ENCODE results near the gene HTT. TPM values are rescaled to one million over a fixed set of nuclear protein-coding genes. Genes with fewer than 3 reads are reported as not detected.

Gene HTT
- polyA plus RNA-seq, 2 of the 4 experiments (the other 2 are of a cell fraction), result 14.5 to 16.9 TPM

DNA sequence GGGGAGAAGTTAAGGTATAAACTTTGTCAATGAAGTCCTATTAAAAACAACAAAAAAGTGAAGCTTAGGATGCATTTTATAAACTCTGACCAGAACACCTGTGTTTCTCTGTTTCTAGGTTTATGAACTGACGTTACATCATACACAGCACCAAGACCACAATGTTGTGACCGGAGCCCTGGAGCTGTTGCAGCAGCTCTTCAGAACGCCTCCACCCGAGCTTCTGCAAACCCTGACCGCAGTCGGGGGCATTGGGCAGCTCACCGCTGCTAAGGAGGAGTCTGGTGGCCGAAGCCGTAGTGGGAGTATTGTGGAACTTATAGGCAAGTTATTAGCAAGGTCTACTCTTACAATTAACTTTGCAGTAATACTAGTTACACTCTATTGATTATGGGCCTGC, 46.6 kb downstream of the HTT start (continued):
- TF ChIP-seq FOSL2 (IDR thresholded peaks at IDR 0.05), result no peak
- no peak for TF ChIP-seq FOSL2 (CRISPR knock-in tag; IDR thresholded peaks at IDR 0.05)
- TF ChIP-seq GATA3 (IDR thresholded peaks at IDR 0.05; ENCODE audit: borderline replicate concordance), result no peak
- no peak for TF ChIP-seq NFE2L2 (conservative IDR thresholded peaks at IDR 0.05; ENCODE audit: low read length)
- TF ChIP-seq RAD21 (conservative IDR thresholded peaks at IDR 0.05 in 1 of 2, IDR thresholded peaks at IDR 0.05 in 1 of 2), result no peak
- TF ChIP-seq HOXB5 (CRISPR knock-in tag; IDR thresholded peaks at IDR 0.05), result no peak
- TF ChIP-seq, protein P1, sequence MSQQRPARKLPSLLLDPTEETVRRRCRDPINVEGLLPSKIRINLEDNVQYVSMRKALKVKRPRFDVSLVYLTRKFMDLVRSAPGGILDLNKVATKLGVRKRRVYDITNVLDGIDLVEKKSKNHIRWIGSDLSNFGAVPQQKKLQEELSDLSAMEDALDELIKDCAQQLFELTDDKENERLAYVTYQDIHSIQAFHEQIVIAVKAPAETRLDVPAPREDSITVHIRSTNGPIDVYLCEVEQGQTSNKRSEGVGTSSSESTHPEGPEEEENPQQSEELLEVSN (IDR thresholded peaks at IDR 0.05; ENCODE audit: borderline replicate concordance, low read depth), result no peak
- no peak for TF ChIP-seq MAFK (IDR thresholded peaks at IDR 0.05; ENCODE audit: partially characterized antibody)
- no peak for TF ChIP-seq TFCP2L1 (CRISPR knock-in tag; IDR thresholded peaks at IDR 0.05)
- TF ChIP-seq FOXS1 (CRISPR knock-in tag; IDR thresholded peaks at IDR 0.05), result no peak
- no peak for TF ChIP-seq SREBF2 (IDR thresholded peaks at IDR 0.05)
- TF ChIP-seq CEBPB (IDR thresholded peaks at IDR 0.05), result no peak
- TF ChIP-seq, protein P2, sequence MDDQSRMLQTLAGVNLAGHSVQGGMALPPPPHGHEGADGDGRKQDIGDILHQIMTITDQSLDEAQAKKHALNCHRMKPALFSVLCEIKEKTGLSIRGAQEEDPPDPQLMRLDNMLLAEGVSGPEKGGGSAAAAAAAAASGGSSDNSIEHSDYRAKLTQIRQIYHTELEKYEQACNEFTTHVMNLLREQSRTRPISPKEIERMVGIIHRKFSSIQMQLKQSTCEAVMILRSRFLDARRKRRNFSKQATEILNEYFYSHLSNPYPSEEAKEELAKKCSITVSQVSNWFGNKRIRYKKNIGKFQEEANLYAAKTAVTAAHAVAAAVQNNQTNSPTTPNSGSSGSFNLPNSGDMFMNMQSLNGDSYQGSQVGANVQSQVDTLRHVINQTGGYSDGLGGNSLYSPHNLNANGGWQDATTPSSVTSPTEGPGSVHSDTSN (IDR thresholded peaks at IDR 0.05), result no peak

DNA sequence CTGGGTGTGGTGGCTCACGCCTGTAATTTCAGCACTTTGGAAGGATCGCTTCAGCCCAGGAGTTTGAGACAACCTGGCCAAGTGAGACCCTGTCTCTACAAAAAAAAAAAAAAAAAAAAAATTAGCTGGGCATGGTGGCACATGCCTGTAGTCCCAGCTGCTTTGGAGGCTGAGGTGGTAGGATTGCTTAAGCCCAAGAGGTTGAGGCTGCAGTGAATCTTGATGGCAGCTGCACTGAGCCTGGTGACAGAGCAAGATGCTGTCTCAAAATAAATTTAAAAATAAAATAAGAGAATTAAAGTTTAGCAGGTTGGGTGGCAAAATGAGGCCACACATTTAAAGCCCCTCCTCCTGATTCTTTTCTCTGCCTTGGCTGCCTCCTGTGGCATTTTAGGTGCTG, 47.1 kb downstream of the HTT start:
- ATAC-seq, result no peak
- no peaks in the 10 kb centered on the region for H3K9me3 ChIP-seq
- 81% methylated on average over 2 of the region's 2 CpGs for WGBS (ENCODE audit: missing lambda C conversion rate)
- CTCF ChIA-PET, result interaction anchor here (1.2 to 1.9 kb wide), 3 partner anchors 9 to 15 kb away, joined by 3 to 4 read pairs (median 3); no protein-coding TSS in a partner anchor
- H3K4me2 ChIP-seq, result no peak overlapping the region
- no peak for TF ChIP-seq HOXA7 (CRISPR knock-in tag; IDR thresholded peaks at IDR 0.05)
- TF ChIP-seq CHD2 (IDR thresholded peaks at IDR 0.05; ENCODE audit: low read length, partially characterized antibody), result no peak
- TF ChIP-seq HOXB5 (CRISPR knock-in tag; IDR thresholded peaks at IDR 0.05), result no peak
- no peak for TF ChIP-seq RNF2 (IDR thresholded peaks at IDR 0.05; ENCODE audit: borderline replicate concordance, low read depth)
- TF ChIP-seq PHF8 (IDR thresholded peaks at IDR 0.05; ENCODE audit: borderline replicate concordance, low read depth), result no peak
- TF ChIP-seq USF2 (IDR thresholded peaks at IDR 0.05), result no peak
- no peak for TF ChIP-seq CBX2 (IDR thresholded peaks at IDR 0.05; ENCODE audit: borderline replicate concordance, low read depth)
- TF ChIP-seq CHD4 (IDR thresholded peaks at IDR 0.05; ENCODE audit: borderline replicate concordance), result no peak
- TF ChIP-seq POLR2AphosphoS2 (conservative IDR thresholded peaks at IDR 0.05; ENCODE audit: low read length), result no peak
- no peak for TF ChIP-seq KDM1A (IDR thresholded peaks at IDR 0.05; ENCODE audit: low read depth)
- TF ChIP-seq, protein P2 (IDR thresholded peaks at IDR 0.05), result no peak
- no peak for TF ChIP-seq CEBPB (IDR thresholded peaks at IDR 0.05)
- TF ChIP-seq GATA3 (IDR thresholded peaks at IDR 0.05; ENCODE audit: borderline replicate concordance), result no peak
- TF ChIP-seq RFX5 (IDR thresholded peaks at IDR 0.05), result no peak
- DNase-seq (ENCODE audit: low read depth in 1 of 2, low spot score in 1 of 2), result no peak
- FAIRE-seq, result no peak
- H3K4me1 ChIP-seq, result no peaks in the 10 kb centered on the region
- POLR2A ChIA-PET, result no interaction called here
- H3K27ac ChIP-seq, result no peak overlapping the region
- H3K4me3 ChIP-seq, result no peak overlapping the region
